HG03342 (cell line): ENCODE data around the gene DRAP1.

ENCODE experiments used
- ATAC-seq: cut with Tn5 transposase; IDR thresholded peaks from one replicate; pipeline ENCODE4 v1.9.1; 2021; ENCODE audit warnings: mild to moderate bottlenecking, moderate library complexity; ENCODE audit not compliant: unreplicated experiment

Gene DRAP1

GRCh38 chr11:65958774-65959420 is 39.7 kb downstream of the DRAP1 start:
- no peak for ATAC-seq

- no peak for ATAC-seq
Measured at GRCh38 chr11:65960824-65961266, 41.6 kb downstream of the DRAP1 start.

DNA sequence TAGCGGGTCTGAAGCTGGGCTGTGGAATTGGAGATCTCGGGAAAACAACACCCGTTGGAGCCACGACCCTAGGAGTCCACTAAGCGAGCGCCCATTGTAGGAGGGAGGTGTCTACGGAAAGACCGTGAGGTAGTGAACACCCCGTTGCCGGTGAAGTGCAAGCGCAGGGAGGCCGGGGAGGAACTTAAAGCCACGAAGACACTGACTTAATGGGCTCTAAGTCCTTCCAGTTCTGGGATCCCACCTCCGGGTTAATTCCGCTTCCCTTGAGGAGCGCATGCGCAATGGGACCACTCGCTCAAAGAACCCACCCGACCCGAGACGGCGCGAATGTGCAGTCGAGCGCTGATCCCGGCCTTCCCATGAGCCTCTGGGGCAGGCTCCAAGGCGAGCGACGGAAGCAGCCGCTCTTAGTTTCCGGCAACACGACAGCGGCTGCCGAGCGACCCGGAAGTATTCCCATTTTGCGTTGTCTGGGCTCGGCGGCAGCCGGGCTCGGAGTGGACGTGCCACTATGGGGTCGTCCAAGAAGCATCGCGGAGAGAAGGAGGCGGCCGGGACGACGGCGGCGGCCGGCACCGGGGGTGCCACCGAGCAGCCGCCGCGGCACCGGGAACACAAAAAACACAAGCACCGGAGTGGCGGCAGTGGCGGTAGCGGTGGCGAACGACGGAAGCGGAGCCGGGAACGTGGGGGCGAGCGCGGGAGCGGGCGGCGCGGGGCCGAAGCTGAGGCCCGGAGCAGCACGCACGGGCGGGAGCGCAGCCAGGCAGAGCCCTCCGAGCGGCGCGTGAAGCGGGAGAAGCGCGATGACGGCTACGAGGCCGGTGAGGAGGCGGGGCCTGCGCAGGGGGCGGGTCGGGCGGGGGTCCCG is 42.3 kb downstream of the DRAP1 start, which contains the start of gene SART1:
Gene SART1 (plus strand): TSS at position 468 of the 874 bp plus-strand sequence. CDS start 47 bp downstream, at position 515.
- ATAC-seq, result peak; percentile 82

DNA sequence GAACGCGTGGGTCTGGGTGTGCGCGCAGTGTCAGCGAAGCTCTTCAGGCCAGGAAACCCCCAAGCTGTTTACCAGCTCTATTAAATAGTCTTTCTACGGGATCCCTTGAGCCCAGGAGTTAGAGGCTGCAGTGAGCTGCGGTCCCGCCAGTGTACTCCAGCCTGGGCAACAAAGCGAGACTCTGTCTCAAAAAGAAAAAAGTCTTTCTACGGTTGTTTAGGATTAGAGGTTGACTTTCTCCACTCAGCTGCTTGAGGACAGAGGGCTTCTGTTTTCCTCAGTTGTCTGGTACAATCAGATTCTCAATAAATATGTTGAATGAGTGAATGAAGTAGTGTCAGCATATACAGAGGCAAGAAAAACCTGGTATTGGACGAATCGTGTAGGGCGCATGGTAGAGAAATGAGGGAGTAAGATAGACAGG is 42.9 kb downstream of the DRAP1 start:
- no peak for ATAC-seq

GRCh38 chr11:65964906-65965305 is 45.7 kb downstream of the DRAP1 start:
- ATAC-seq, result no peak

DNA sequence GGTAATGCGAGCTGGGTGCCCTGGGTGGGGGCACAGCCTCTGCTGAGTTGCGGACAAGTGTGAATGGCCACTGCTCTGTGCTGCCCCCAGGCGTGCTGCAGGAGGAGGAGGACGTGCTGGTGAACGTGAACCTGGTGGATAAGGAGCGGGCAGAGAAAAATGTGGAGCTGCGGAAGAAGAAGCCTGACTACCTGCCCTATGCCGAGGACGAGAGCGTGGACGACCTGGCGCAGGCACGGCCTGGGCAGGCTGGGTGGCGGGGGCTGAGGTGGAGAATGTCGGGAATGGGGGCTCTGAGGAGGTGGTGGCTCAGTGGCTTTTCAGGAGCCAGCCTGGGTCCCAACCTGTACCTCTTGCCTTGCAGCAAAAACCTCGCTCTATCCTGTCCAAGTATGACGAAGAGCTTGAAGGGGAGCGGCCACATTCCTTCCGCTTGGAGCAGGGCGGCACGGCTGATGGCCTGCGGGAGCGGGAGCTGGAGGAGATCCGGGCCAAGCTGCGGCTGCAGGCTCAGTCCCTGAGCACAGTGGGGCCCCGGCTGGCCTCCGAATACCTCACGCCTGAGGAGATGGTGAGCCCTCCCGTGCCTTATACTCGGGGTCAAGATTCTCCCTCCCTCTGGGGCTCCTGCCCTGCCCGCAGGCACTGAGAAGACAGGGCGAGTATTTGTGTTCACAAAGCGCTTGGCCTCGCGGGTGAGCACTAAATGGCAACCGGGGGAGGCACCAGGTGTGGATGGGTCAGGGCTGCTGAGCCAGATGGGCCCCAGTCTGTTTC is 46.9 kb downstream of the DRAP1 start:
- no peak for ATAC-seq

GRCh38 chr11:65967329-65967934 is 48.2 kb downstream of the DRAP1 start:
- ATAC-seq, result no peak

GRCh38 chr11:65968600-65969482 is 49.6 kb downstream of the DRAP1 start:
- ATAC-seq, result no peak
